HepG2 (cell line): Measurements from ENCODE around the gene RHOG. TPM values are rescaled to one million over a fixed set of nuclear protein-coding genes. Genes with fewer than 3 reads are reported as not detected.

Experiments
- CSRNP1 ChIP-seq: sonication (generic); formaldehyde crosslinking; IDR thresholded peaks from 2 replicates; pipeline ENCODE4 v1.8.1; 2023; ENCODE audit warnings: mild to moderate bottlenecking, missing genetic modification reagents
- FLYWCH1 ChIP-seq: sonication (generic); formaldehyde crosslinking; IDR thresholded peaks from 2 replicates; pipeline ENCODE4 v1.8.1; 2023; ENCODE audit warnings: mild to moderate bottlenecking, missing genetic modification reagents
- GMEB2 ChIP-seq: IDR thresholded peaks from 2 replicates; pipeline ENCODE4 v1.6.1; 2016; ENCODE audit warnings: missing biosample characterization, missing genetic modification reagents, low read depth
- PPARG ChIP-seq: conservative IDR thresholded peaks from 2 replicates; pipeline ENCODE4 v1.6.1; 2016; ENCODE audit warnings: missing biosample characterization, missing genetic modification reagents
- RXRB ChIP-seq: IDR thresholded peaks from 2 replicates; pipeline ENCODE4 v1.6.1; 2016; ENCODE audit warnings: borderline replicate concordance, missing genetic modification reagents, missing compliant biosample characterization
- SAP130 ChIP-seq: IDR thresholded peaks from 2 replicates; pipeline ENCODE4 v1.6.1; 2016; ENCODE audit warnings: low read depth
- SKIL ChIP-seq: sonication (generic); formaldehyde crosslinking; IDR thresholded peaks from 2 replicates; pipeline ENCODE4 v1.8.0; 2022; ENCODE audit warnings: missing genetic modification reagents, mild to moderate bottlenecking, moderate library complexity, borderline replicate concordance
- ZNF225 ChIP-seq: sonication (generic); formaldehyde crosslinking; IDR thresholded peaks from 2 replicates; pipeline ENCODE4 v1.4.0; 2020; ENCODE audit warnings: mild to moderate bottlenecking, missing genetic modification reagents
- ZNF264 ChIP-seq: sonication (generic); formaldehyde crosslinking; IDR thresholded peaks from 2 replicates; pipeline ENCODE4 v1.4.0; 2020; ENCODE audit warnings: missing genetic modification reagents
- ZNF282 ChIP-seq: fragments of 450-650 bp; IDR thresholded peaks from 2 replicates; pipeline ENCODE4 v1.6.1; 2018; ENCODE audit not compliant: partially characterized antibody
- ZNF3 ChIP-seq: IDR thresholded peaks from 2 replicates; pipeline ENCODE4 v1.7.0; 2017; ENCODE audit warnings: inconsistent platforms
- ZNF570 ChIP-seq: sonication (generic); formaldehyde crosslinking; IDR thresholded peaks from 2 replicates; pipeline ENCODE4 v1.4.0; 2020; ENCODE audit warnings: mild to moderate bottlenecking, missing genetic modification reagents, borderline replicate concordance
- ZNF589 ChIP-seq: sonication (generic); formaldehyde crosslinking; conservative IDR thresholded peaks from 2 replicates; pipeline ENCODE4 v1.8.0; 2022; ENCODE audit warnings: mild to moderate bottlenecking, moderate library complexity, missing genetic modification reagents
- ZNF660 ChIP-seq: sonication (generic); formaldehyde crosslinking; IDR thresholded peaks from 2 replicates; pipeline ENCODE4 v1.5.1; 2020; ENCODE audit warnings: mild to moderate bottlenecking, low read depth, missing genetic modification reagents, borderline replicate concordance
- ZNF687 ChIP-seq: sonication (generic); formaldehyde crosslinking; IDR thresholded peaks from 2 replicates; pipeline ENCODE4 v1.5.1; 2020; ENCODE audit warnings: mild to moderate bottlenecking, missing genetic modification reagents, moderate library complexity
- ZUFSP ChIP-seq: sonication (generic); formaldehyde crosslinking; IDR thresholded peaks from 2 replicates; pipeline ENCODE4 v1.9.0; 2021; ENCODE audit warnings: missing genetic modification reagents, mild to moderate bottlenecking, borderline replicate concordance
- polyA plus RNA-seq, 8 experiments: library from polyadenylated mRNA; depleted of rRNA in 3 of 8; stranded (reverse) in 7 of 8; unstranded in 1 of 8; fragments of >200 nt; fragmentation: Illumina TruSeq in 4 of 8; extraction: Trizol in 4 of 8; gene quantifications; 2 replicates each; pipeline versions ENCODE4 v1.2.1 to v1.2.3, GENCODE V29; 2011 to 2016; ENCODE audit warnings: low read depth in 4 of 8, missing spikeins in 1 of 8, mixed read lengths in 1 of 8; ENCODE audit not compliant: insufficient read depth in 1 of 8
- total RNA-seq, 5 experiments: library from RNA; depleted of rRNA; stranded (reverse); fragments of >200 nt; fragmentation: Illumina TruSeq; extraction: Trizol; gene quantifications; 2 replicates each; pipeline ENCODE4 v1.2.3, GENCODE V29; 2016; ENCODE audit warnings: low read depth in 1 of 5

The RHOG gene
- total and polyA plus RNA-seq, 2 of the 13 experiments (the other 11 are each of a cell fraction or from before 2014, with no cell fraction given): 7.7 to 23.4 TPM

GRCh38 chr11:3841426-3842350 is 929 bp upstream of the RHOG start (continued):
- TF ChIP-seq SKIL (CRISPR knock-in tag) (no peak), ZNF3 (CRISPR knock-in tag) (no peak), CSRNP1 (no peak; the same call in 1 of the 2 replicates), FLYWCH1 (CRISPR knock-in tag) (no peak), GMEB2 (CRISPR knock-in tag) (no peak), ZNF282 (no peak), RXRB (CRISPR knock-in tag) (peak; percentile 24; the same call in 1 of the 2 replicates), ZNF225 (CRISPR knock-in tag) (no peak), ZNF687 (CRISPR knock-in tag) (peak; percentile 94), ZUFSP (CRISPR knock-in tag) (no peak), ZNF264 (no peak), ZNF660 (CRISPR knock-in tag) (no peak), ZNF570 (CRISPR knock-in tag) (no peak), PPARG (peak; percentile 28; the same call in 1 of the 2 replicates), SAP130 (CRISPR knock-in tag) (peak; percentile 87), ZNF589 (CRISPR knock-in tag) (no peak)
